ENCODE data around the gene AP2B1. TPM values are rescaled to one million over a fixed set of nuclear protein-coding genes. Genes with fewer than 3 reads are reported as not detected.

The AP2B1 gene
- polyA plus RNA-seq, 1 of the 3 experiments (the other 2 are of a cell fraction) = 97.8 TPM

- no peak overlapping the region for H3K27ac ChIP-seq (ENCODE audit: low read depth in 2 of 2, low read length in 1 of 2)
- DNase-seq = peak; percentile 32
- no peak overlapping the region for H3K4me3 ChIP-seq (ENCODE audit: low read depth in 2 of 2, low read length in 1 of 2)
- no peaks in the 10 kb centered on the region for H3K9me3 ChIP-seq
- no peak overlapping the region for H3K4me2 ChIP-seq
- no peak overlapping the region for H3K9ac ChIP-seq
- no peaks in the 10 kb centered on the region for H3K79me2 ChIP-seq (ENCODE audit: insufficient read depth)
- no peaks in the 10 kb centered on the region for H4K20me1 ChIP-seq (ENCODE audit: insufficient read depth)
- POLR2A ChIA-PET = no interaction called here
- TF ChIP-seq ELF1 (IDR thresholded peaks at IDR 0.05) (no peak), NRF1 (IDR thresholded peaks at IDR 0.05; ENCODE audit: low read depth, low read length) (no peak), TEAD4 (IDR thresholded peaks at IDR 0.05; ENCODE audit: borderline replicate concordance, insufficient read depth) (no peak), RFX5 (IDR thresholded peaks at IDR 0.05; ENCODE audit: low read length) (no peak), EP300 (IDR thresholded peaks at IDR 0.05; ENCODE audit: borderline replicate concordance in 1 of 2, low read depth in 1 of 2, low read length in 1 of 2) (no peak), USF2 (IDR thresholded peaks at IDR 0.05; ENCODE audit: borderline replicate concordance, low read depth, low read length) (no peak), FOSL2 (IDR thresholded peaks at IDR 0.05; ENCODE audit: borderline replicate concordance, low read depth) (no peak), YY1 (IDR thresholded peaks at IDR 0.05; ENCODE audit: low read depth) (no peak), MXI1 (IDR thresholded peaks at IDR 0.05; ENCODE audit: low read depth, low read length) (no peak), EZH2phosphoT487 (IDR thresholded peaks at IDR 0.05; ENCODE audit: borderline replicate concordance, low read depth) (no peak)
- H3K36me3 ChIP-seq (replicated peaks in 1 of 2; ENCODE audit: control insufficient read depth in 1 of 2, insufficient read depth in 2 of 2, low read length in 1 of 2) = no peaks in the 10 kb centered on the region
- no peak overlapping the region for H2AFZ ChIP-seq (ENCODE audit: low read depth)
- H3F3A ChIP-seq (replicated peaks; ENCODE audit: insufficient read depth) = no peaks in the 10 kb centered on the region
- CTCF ChIA-PET = interaction anchor here (1.5 to 9.3 kb wide), 4 partner anchors 21 to 430 kb away, joined by 4 to 275 read pairs (median 12); no protein-coding TSS in a partner anchor
- 63% methylated on average over 6 of the region's 7 CpGs for WGBS (ENCODE audit: low lambda C conversion rate)
- H3K27me3 ChIP-seq (ENCODE audit: insufficient read depth) = no peaks in the 10 kb centered on the region; the same call in 1 of the 2 replicates
- H3K4me1 ChIP-seq (ENCODE audit: control insufficient read depth in 1 of 2, insufficient read depth in 2 of 2, low read depth in 1 of 2, low read length in 1 of 2) = peaks cover 0 to 5% of the 10 kb centered on the region in 2 experiments; a peak in 1 of 4 replicates
- H3K9me2 ChIP-seq = no peaks in the 10 kb centered on the region
Measured at GRCh38 chr17:35742896-35743477, 155.9 kb downstream of the AP2B1 start.

- TF ChIP-seq NFIC (IDR thresholded peaks at IDR 0.05; ENCODE audit: borderline replicate concordance) (no peak), CHD2 (IDR thresholded peaks at IDR 0.05; ENCODE audit: low read length, partially characterized antibody) (no peak), RFX5 (IDR thresholded peaks at IDR 0.05; ENCODE audit: low read length) (no peak), POLR2AphosphoS5 (IDR thresholded peaks at IDR 0.05; ENCODE audit: low read depth, low read length) (no peak)
- TF ChIP-seq, protein P1, sequence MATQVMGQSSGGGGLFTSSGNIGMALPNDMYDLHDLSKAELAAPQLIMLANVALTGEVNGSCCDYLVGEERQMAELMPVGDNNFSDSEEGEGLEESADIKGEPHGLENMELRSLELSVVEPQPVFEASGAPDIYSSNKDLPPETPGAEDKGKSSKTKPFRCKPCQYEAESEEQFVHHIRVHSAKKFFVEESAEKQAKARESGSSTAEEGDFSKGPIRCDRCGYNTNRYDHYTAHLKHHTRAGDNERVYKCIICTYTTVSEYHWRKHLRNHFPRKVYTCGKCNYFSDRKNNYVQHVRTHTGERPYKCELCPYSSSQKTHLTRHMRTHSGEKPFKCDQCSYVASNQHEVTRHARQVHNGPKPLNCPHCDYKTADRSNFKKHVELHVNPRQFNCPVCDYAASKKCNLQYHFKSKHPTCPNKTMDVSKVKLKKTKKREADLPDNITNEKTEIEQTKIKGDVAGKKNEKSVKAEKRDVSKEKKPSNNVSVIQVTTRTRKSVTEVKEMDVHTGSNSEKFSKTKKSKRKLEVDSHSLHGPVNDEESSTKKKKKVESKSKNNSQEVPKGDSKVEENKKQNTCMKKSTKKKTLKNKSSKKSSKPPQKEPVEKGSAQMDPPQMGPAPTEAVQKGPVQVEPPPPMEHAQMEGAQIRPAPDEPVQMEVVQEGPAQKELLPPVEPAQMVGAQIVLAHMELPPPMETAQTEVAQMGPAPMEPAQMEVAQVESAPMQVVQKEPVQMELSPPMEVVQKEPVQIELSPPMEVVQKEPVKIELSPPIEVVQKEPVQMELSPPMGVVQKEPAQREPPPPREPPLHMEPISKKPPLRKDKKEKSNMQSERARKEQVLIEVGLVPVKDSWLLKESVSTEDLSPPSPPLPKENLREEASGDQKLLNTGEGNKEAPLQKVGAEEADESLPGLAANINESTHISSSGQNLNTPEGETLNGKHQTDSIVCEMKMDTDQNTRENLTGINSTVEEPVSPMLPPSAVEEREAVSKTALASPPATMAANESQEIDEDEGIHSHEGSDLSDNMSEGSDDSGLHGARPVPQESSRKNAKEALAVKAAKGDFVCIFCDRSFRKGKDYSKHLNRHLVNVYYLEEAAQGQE (IDR thresholded peaks at IDR 0.05; ENCODE audit: low read depth, low read length) = peak; percentile 99
- Histone ChIP-seq H3K4me2 (no peak overlapping the region), H3K4me1 (ENCODE audit: control insufficient read depth in 1 of 2, insufficient read depth in 2 of 2, low read depth in 1 of 2, low read length in 1 of 2) (peaks cover 0 to 9% of the 10 kb centered on the region in 2 experiments; a peak in 1 of 4 replicates), H2AFZ (ENCODE audit: low read depth) (no peak overlapping the region), H3K79me2 (ENCODE audit: insufficient read depth) (no peaks in the 10 kb centered on the region), H3K9me2 (no peaks in the 10 kb centered on the region), H3K9me3 (no peaks in the 10 kb centered on the region), H3K36me3 (replicated peaks in 1 of 2; ENCODE audit: control insufficient read depth in 1 of 2, insufficient read depth in 2 of 2, low read length in 1 of 2) (no peaks in the 10 kb centered on the region), H3K9ac (no peak overlapping the region), H4K20me1 (ENCODE audit: insufficient read depth) (no peaks in the 10 kb centered on the region), H3F3A (replicated peaks; ENCODE audit: insufficient read depth) (no peaks in the 10 kb centered on the region), H3K4me3 (ENCODE audit: low read depth in 2 of 2, low read length in 1 of 2) (no peak overlapping the region), H3K27ac (ENCODE audit: low read depth in 2 of 2, low read length in 1 of 2) (no peak overlapping the region), H3K27me3 (ENCODE audit: insufficient read depth) (no peaks in the 10 kb centered on the region; the same call in 1 of the 2 replicates)
- ChIA-PET CTCF (interaction anchor here (0.9 to 9.3 kb wide), 7 partner anchors 13 to 431 kb away, joined by 3 to 275 read pairs (median 5); partner anchors contain the start of gene RASL10B), POLR2A (no interaction called here)
- peak; percentile 14 for DNase-seq
- 58% methylated on average over 7 of the region's 7 CpGs for WGBS (ENCODE audit: low lambda C conversion rate)
Measured at GRCh38 chr17:35743626-35744328, 156.7 kb downstream of the AP2B1 start.
